HG03025 (cell line): ENCODE results near the gene SDCBP2.

Experiments used
- ATAC-seq: cut with Tn5 transposase; IDR thresholded peaks from one replicate; pipeline ENCODE4 v1.9.1; 2021; ENCODE audit warnings: mild to moderate bottlenecking, moderate library complexity; ENCODE audit not compliant: unreplicated experiment, low FRiP score

Gene SDCBP2, protein sequence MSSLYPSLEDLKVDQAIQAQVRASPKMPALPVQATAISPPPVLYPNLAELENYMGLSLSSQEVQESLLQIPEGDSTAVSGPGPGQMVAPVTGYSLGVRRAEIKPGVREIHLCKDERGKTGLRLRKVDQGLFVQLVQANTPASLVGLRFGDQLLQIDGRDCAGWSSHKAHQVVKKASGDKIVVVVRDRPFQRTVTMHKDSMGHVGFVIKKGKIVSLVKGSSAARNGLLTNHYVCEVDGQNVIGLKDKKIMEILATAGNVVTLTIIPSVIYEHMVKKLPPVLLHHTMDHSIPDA

DNA sequence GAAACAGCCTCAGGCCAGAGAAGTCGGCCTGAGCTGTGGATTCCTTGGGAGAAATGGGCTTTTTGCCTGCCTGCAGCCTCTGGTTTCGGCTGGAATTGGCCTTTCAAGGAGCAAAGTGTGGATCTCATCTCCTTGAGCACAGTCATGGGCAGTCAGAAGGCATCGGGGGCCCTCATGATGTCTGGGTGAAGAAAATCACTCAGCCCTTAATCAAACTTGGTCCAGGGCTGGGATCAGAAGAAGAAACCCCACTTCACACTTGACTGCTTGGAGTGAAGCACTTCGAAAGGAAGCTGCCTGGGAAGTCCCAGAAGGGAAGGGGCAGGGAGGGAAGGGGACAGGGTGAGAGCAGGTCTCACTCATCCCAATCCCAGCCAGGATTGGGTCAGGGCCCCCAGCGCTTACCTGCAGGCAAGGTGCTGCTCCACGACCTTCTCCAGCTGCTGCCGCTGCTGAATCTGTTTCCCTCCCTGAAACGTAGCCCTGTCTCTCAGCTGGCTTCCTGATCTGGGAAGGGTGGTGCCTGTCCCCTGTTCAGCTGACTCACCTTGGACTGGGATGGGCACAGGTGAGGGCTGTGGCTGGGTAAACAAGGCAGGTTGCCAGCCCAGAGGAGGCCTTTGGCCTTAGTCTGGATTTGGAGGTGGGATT is at the start of gene SDCBP2:
TSS of gene SDCBP2 (minus strand) at position 460 of the 651 bp plus-strand sequence. CDS start 8,723 bp downstream, outside the sequence.
- ATAC-seq = no peak

DNA sequence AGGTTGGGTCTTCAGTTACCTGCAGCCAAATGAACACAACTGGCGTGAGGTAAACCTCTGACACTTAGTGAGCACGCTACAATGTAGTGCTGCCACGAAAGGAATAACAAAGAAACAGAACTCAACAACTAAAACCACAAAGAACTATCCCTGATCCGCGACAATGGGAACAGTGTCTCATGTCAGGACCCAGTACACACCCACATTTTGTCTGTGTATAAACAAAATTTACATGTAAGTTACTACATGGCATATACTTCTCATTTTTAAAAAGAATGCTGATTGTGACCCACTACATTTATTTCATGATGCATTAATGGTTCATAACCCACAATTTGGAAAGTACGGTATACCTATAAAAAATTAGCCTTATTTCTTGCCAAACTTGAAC is 49.8 kb upstream of the SDCBP2 start:
- ATAC-seq = no peak

DNA sequence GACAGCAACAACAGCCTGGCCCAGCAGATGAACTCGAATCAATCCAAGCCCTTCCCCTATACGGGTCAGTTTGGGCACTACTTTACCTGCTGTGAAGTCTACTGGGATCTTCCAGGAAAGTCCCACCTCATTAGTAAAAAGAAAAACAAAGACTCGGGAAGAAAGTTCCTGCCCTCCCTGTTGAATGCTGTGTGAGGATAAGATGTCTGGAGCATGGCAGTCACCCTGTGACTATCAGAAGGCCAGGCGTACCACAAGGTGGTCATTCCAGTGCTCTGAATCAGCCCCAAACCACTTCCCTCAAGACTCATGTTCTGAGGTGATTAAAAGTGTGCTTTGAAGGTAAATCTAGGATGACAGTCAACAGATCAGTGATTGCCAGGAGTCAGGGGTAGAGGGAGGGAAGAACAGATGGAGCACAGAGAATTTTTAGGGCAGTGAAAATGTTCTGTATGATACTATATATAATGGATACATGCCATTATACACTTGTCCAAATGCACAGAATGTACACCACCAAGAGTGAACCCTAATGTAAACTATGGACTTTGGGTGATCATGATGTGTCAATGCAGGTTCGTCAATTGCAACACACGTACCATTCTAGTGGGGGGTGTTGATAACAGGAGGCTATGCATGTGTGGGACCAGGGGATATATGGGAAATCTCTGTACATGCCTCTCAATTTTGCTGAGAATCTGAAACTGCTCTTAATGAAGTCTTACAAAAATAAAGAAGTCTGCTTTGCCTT is 49.2 kb upstream of the SDCBP2 start:
- no peak for ATAC-seq

DNA sequence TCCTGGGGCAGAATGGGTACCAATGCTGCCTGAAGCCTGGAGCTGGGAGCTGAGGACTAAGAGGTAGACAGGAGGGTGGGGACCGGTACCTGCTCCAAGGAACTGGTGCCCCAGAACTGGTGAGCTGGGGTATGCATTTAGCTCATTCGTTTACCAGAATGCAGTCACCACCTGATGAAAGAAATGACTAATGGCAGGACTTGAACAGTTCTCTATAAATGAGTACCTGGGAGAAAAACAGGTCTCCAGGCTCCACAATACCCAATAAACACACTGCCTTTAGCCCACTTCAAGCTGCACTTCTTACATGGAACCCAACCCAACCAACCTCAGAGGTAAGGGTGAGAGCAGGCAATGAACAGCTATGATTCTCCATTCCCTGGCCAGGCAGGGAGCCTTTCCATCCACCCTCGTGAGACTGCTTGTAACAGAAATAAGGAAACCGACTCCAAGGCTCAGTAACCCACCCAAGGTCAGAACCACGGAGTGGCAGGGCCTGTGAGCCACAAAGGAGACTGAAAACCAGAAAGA is 48.5 kb upstream of the SDCBP2 start:
- ATAC-seq = no peak

DNA sequence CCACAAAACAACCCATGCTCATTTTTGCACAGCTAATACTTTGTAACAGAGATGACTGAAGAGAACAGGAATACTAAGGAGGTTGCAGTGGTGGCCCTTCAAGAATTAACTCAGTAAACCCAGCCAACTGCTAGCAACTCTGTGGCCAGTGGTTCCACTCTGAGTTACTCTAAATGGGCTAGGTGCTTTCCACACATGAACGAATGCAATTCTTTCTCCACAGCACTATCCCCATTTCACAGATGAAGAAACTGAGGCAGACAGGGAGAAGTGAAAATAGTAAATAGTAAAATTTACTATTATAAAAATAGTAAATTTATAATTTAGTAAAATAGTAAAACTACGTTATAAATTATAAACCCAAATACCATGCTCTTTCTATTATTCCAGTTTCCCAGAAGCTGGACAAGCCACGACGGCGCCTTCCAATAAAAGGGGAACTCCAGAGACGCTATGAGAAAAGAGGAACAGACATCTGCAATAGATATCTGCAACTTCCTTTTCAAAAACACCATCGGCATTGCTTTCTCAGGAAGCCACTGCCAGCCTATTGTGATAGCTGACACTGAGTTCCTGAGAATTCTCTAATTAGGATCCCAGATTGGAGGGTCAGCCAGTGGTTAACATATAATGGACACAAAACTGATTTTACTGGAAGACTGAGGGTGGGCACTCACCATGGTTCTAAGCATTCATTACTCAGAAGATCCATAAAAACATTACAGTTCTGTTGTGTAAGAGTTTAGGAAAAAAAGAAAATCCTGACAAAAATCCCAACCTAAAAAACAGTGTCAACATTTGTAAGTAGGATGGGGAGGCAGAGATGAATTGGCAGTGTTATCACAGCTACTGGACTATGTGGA is 47.7 kb upstream of the SDCBP2 start:
- no peak for ATAC-seq

DNA sequence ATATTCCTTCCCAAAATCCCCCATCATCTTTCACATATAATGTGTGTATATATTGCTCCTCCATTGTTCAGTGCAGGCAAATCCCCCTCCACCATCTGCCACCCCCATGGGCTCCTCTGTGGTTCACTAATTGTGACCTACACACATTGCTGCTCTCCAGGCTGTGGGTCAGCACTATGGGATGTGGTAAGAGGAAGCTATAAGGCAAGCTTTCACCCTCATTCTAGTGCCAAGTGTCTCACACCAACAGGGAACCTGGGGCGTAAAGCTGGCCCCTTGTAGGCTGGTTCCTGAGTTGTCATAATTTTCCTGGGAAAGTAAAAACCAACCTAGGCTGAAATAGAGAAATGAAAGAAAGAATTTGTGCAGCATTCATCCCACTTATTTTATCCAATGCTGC is 47.1 kb upstream of the SDCBP2 start:
- no peak for ATAC-seq

DNA sequence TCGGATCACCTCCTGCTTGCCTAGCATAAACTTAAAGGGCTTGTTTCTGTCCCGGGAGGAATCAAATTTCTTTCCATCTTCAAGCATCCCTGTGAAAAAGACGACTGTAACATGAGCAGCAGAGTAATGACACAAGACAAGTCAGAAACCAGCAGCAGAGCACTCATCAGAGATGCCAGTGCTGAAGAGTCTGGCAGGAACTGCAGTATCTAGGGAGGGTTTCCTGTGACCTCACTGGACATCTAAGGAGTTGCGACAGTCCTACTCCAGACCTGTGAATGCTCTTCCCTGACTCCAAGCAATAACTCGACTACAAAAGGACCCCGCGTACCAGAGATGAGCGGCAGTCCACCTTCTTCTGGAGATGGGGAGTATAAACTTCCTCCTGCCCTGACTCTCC is 46.6 kb upstream of the SDCBP2 start:
- ATAC-seq = no peak

DNA sequence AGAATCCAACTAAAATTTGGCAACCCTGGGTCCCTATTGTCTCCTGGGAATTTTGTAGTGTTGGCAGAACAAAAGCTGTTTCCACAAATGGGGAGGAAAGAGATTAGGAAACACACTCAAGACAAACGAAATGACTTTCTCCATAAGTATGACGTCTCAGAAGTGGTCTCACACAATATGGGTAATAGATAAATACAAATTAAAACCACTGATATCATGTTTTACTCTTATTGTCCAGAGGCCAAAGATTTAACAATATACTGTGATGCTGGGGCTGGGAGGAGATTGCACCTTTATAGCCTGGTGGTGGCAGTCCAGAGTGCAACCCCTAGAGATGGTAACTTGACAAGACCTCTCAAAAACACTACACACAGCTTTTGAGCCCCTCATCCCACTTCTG is 45.3 kb upstream of the SDCBP2 start:
- no peak for ATAC-seq

DNA sequence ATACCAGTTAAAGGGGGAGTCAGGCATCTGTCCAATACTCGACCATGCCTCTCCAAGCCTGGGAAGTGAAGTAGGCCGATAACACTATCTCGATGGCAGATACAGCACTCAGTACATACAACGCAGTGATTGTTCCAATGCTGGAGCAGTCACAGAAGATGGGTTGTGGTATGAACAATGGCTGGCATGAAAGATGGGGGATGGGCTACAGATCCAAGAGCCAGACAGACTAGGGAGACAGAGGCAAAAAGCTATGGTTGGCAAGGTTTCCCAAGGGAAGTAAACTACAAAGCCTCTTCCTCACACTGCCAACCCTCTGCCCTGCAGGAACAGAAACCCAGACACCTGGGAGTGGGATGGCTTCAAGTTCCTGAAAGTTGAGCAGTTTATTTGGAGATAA is 44.7 kb upstream of the SDCBP2 start:
- ATAC-seq = no peak

DNA sequence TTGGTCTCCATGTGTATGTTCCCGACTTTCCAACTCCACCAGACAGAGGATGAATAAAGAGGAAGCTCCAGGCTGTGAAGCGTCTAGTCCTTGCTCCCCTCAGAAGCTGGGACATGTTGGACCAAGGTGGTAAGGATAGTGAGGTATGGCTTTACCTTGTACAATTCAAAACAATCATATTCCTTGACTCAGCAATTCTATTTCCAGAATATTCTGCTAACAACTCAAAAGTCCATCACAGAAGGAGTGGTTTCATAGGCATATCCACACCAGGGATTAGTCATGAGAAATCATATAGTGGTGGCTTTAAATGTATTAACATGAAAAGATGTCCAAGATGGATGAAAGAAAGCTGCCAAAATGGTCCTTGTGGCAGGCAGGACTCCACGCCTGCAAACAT is 44.1 kb upstream of the SDCBP2 start:
- no peak for ATAC-seq

DNA sequence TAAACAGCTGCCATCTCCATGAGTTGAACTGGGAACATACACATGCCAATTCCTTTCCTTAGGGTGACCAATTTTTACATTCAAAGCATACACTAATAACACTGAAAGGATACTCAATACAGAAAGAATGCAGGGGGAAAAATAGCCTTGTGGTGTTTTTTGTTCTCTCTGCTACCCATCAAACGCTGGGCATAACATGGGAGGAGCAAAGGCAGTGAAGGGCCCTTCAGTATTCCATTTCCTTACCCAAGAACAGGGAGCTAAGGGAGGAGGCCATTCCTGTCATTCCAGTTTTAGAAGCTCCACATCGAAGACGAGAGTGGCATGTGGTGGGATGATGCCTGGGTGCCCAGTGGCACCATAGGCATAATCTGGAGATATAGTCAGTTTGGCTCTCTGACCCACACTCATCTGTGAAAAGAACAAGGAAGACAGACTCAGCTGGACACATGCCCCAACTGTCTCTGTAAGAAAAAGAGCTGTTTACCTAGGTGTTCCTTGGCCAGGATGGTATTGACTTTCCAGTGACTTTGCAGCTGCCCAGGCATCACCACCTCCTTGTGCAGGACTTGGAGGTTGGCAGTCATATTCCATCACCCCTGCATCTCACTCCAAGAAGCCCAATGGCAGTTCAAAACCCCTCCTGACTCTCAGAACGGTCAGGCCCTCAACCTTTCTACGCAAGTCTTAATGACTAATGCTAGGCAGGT is 43.0 kb upstream of the SDCBP2 start:
- ATAC-seq = no peak

DNA sequence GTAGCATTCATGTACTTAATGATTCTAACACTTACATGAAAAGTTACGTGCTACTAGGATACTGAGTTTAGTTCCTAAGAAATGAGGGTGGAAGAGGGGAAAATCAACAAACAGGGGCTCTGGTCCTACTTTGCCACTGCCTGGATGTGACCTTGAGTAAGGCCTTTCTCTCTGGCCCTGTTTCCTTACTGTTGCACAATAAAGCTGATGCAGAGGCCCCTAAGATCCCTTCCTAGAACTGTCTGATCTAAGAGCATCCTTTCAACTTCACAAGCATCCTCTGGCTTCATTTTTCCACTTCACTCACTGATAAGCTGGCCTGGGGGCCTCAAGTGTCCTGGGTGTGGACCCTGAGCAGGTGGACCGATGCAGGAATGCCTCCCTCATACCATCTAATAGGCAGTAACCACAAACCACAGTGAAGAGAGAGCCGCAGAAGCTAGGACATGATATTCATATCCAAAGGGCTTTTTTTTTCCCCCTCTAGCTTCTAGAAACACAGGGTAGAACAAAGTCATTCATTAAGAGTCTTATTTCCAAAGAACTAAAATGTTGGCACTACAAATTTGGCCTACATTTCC is 42.4 kb upstream of the SDCBP2 start:
- ATAC-seq = no peak

DNA sequence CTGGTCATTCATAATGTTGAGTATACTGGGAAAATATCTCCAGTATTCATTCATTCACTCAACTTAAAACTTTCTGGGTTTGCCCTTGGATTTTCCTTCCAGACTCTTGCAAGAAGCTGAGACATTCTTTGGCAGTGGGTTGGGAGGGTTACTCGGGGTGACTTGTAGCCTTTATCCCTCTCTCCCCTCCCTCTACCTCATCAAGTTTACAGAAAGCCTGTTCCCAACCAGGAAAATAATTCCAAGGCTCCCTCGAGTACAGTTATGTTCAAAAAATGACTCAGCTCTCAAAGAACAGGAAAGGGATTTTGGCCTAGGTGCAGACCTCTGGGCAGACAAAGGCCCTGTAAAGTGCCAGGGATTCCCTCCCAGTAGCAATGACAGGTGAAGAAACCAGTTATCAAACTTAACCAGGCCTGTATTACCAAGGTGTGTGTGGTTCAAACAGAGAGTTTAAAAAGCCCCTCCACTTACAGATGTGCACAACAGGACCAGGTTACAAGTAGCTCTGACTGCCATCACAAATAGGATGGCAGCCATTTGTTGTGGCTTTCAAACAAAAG is 41.7 kb upstream of the SDCBP2 start:
- no peak for ATAC-seq

DNA sequence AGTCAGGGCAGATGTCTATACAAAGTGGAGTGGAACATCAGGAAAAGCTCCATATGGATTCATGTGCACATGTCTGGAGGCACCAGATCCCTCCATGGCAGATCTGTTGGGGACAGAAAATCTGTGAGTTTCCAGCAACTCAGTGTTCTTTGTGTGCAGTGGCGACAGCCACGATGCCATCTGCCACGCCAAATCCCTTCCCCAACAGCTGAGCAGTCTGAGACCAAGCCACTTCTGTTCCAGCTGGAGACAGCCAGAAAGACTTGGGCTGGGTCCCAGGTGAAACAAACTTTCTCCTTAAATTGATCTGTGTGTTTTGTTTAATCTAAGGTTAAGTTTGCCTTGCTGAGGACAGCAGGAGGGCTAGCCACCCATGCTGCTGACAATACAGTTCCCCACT is 41.0 kb upstream of the SDCBP2 start:
- ATAC-seq = no peak

DNA sequence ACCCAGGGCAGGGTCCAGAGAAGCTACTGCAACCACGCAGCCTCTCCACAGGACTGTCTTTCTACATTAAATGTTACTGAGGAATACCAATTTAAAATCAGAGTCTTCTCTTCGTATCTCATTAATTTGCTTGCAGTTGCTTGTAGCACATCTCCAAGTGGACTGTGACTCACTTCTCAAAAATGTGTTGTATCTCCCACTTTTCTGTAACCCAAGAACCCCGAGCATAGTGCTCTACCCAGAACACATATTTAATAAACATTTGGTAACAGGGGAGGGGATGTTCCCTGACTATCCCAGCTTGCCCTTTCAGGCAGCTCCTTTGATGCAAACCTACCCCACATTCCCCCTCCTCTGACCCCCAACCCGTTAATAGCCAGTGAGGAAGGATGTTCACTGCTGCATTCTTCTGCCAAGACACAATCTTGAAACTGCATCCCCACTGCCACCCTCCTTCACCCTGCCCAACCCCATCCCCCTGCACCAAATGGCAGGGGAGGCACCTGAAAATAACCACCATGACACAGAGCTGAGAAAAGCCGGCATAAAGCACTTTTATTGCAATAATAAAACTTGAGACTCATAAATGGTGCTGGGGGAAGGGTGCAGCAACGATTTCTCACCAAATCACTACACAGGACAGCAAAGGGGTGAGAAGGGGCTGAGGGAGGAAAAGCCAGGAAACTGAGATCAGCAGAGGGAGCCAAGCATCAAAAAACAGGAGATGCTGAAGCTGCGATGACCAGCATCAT is 39.7 kb upstream of the SDCBP2 start:
- ATAC-seq = no peak

DNA sequence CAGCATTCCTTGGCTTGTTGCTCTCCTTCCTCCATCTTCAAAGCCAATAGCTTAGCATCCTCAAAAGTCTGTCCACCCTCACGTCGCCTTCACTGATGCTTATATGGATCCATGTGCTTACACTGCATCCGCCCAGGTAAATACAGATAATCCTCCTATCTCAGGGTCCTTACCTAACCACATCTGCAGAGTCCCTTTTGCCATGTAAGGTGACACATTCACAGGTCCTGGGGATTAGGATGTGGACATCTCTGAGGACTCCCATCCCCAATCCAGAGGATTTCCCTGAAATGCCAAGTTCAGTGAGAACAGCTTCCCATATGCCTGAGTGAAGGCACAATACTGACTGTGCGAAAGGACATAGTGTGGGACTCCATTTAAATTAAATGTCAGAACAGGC is 38.5 kb upstream of the SDCBP2 start:
- ATAC-seq = no peak

DNA sequence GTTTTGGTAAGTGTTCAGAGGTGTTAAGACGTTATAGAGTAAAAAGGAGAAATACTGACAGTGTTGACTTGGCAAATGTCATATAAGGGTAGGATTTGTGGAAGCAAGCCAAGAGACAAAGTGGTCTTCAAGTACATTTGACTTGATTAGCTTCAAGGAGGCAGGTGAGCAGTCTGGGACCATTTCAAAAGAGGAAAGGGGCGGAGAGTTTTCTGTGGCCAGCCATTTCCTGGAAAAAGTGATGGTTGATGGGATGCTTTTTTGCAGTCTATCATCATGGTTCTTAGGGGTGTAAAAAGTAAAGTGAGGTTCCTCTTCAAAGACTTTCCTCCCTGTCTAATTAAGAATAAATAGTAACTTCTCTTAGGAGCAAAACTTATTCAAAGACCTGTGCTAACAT is 35.2 kb upstream of the SDCBP2 start:
- ATAC-seq = no peak

DNA sequence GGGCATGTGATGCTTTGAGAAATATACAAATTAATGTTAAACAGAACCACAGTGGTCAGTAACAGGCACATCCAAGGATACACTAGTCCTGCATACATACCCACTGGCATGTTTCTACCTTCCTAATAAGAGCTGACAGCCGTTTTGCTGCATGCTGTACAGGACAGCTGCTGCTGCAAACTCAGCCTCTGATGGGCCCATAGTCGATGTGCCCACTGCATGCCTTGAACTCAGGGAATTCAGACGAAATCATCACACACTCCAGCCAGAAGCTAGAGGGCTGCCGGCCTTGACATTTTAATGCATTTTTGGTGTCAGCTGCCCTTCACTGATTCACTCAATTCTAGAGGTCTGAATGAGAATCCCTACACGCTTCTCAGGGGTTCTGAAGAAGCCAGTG is 34.6 kb upstream of the SDCBP2 start:
- no peak for ATAC-seq

DNA sequence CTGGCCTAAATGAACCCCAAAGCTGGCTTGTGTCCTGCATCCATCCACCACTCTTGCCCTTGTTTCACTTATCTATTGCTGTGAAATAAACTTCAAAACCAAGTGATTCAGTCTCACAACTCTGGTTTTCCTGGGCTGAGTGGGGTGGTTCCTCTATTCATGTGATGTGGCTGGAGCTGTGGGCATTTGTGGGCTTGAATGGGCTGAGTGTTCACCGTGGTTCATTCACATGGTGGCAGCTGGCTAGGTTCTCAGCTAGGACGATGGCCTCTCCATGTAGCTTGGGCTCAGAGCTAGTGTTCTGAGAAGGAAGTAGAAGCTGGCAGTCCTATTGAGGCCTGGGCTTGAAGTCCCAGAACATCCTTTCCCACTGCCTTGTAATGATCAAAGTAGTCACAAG is 33.5 kb upstream of the SDCBP2 start:
- ATAC-seq = no peak
